ENCODE data around the gene SPHK2. TPM values are rescaled to one million over a fixed set of nuclear protein-coding genes. Genes with fewer than 3 reads are reported as not detected.
"Not testable (repeated sequence)": the region's sequence is repeated elsewhere in the genome, so short reads cannot be mapped to it uniquely, and the experiment has no call there.

Gene SPHK2
- total RNA-seq, 2 experiments from 2014 or later, result 27.7 to 29.5 TPM

GRCh38 chr19:48646001-48646721, 26.9 kb downstream of the SPHK2 start, which contains the start of gene CA11:
TSS of gene CA11 (minus strand) at chr19:48646187. CDS start at chr19:48645632, 555 bp downstream.
- H3K4me3 Mint-ChIP-seq, result peak within 1 kb of the TSS; percentile 77
- H3K27ac Mint-ChIP-seq, result peak within 1 kb of the TSS; percentile 73
- POLR2A ChIA-PET, result interaction anchor here (0.9 to 2.7 kb wide), 10 partner anchors 9 to 324 kb away, joined by 3 to 21 read pairs (median 4); partner anchors contain the start of genes DBP, RPL18 and SPHK2
- CTCF ChIA-PET, result interaction anchor here (0.6 to 2.2 kb wide), 17 partner anchors 12 to 347 kb away, joined by 3 to 16 read pairs (median 5); partner anchors contain the start of genes GYS1, HSD17B14 and RUVBL2
- DNase-seq, result peak; percentile 92
- H3K4me1 Mint-ChIP-seq, result peaks cover 46% of the 10 kb centered on the region
- no peaks in the 10 kb centered on the region for H3K36me3 Mint-ChIP-seq (ENCODE audit: low read depth)
- peaks cover 6% of the 10 kb centered on the region for H3K27me3 Mint-ChIP-seq
- H3K9me3 Mint-ChIP-seq, result no peaks in the 10 kb centered on the region

- Mint-ChIP-seq H3K27me3 (peaks cover 6% of the 10 kb centered on the region), H3K9me3 (no peaks in the 10 kb centered on the region), H3K4me1 (peaks cover 46% of the 10 kb centered on the region), H3K4me3 (peak overlapping the region; percentile 53), H3K36me3 (ENCODE audit: low read depth) (no peaks in the 10 kb centered on the region), H3K27ac (peak overlapping the region; percentile 9)
- no peak for DNase-seq
- ChIA-PET CTCF (interaction anchor here (1.0 to 2.2 kb wide), 3 partner anchors 13 to 347 kb away, joined by 3 to 9 read pairs (median 5); partner anchors contain the start of genes GYS1 and RUVBL2), POLR2A (interaction anchor here (1.0 to 2.7 kb wide), 6 partner anchors 9 to 324 kb away, joined by 3 to 15 read pairs (median 4); partner anchors contain the start of gene DBP)
Measured at GRCh38 chr19:48646722-48647216, 27.5 kb downstream of the SPHK2 start.

GRCh38 chr19:48648134-48648533, 28.8 kb downstream of the SPHK2 start:
- ChIA-PET POLR2A (no interaction called here), CTCF (interaction anchor here (0.7 kb wide), 2 partner anchors 182 to 1342 kb away, joined by 3 read pairs; no protein-coding TSS in a partner anchor)
- DNase-seq, result no peak
- Mint-ChIP-seq H3K27ac (peak overlapping the region; percentile 11), H3K4me1 (peaks cover 52% of the 10 kb centered on the region), H3K36me3 (ENCODE audit: low read depth) (no peaks in the 10 kb centered on the region), H3K4me3 (no peak overlapping the region), H3K27me3 (peaks cover 6% of the 10 kb centered on the region), H3K9me3 (no peaks in the 10 kb centered on the region)

GRCh38 chr19:48650974-48651682, 31.8 kb downstream of the SPHK2 start:
- Mint-ChIP-seq H3K9me3 (no peaks in the 10 kb centered on the region), H3K36me3 (ENCODE audit: low read depth) (no peaks in the 10 kb centered on the region), H3K27ac (no peak overlapping the region), H3K4me1 (peaks cover 39% of the 10 kb centered on the region), H3K4me3 (no peak overlapping the region), H3K27me3 (peaks cover under 1% of the 10 kb centered on the region)
- DNase-seq, result no peak
- POLR2A ChIA-PET, result no interaction called here
- CTCF ChIA-PET, result no interaction called here

- Mint-ChIP-seq H3K36me3 (ENCODE audit: low read depth) (no peaks in the 10 kb centered on the region), H3K4me3 (no peak overlapping the region), H3K27me3 (peaks cover 2% of the 10 kb centered on the region), H3K27ac (no peak overlapping the region), H3K9me3 (no peaks in the 10 kb centered on the region), H3K4me1 (peaks cover 36% of the 10 kb centered on the region)
- DNase-seq, result no peak
- ChIA-PET POLR2A (no interaction called here), CTCF (no interaction called here)
Measured at GRCh38 chr19:48651683-48652048, 32.4 kb downstream of the SPHK2 start.

GRCh38 chr19:48654299-48655059, 35.2 kb downstream of the SPHK2 start:
- Mint-ChIP-seq H3K4me3 (no peak overlapping the region), H3K9me3 (no peaks in the 10 kb centered on the region), H3K4me1 (peaks cover 20% of the 10 kb centered on the region), H3K27ac (no peak overlapping the region), H3K27me3 (peaks cover 10% of the 10 kb centered on the region), H3K36me3 (ENCODE audit: low read depth) (no peaks in the 10 kb centered on the region)
- POLR2A ChIA-PET, result no interaction called here
- CTCF ChIA-PET, result no interaction called here
- DNase-seq, result no peak

- POLR2A ChIA-PET, result no interaction called here
- H3K36me3 Mint-ChIP-seq (ENCODE audit: low read depth), result no peaks in the 10 kb centered on the region
- H3K4me3 Mint-ChIP-seq, result no peak overlapping the region
- no peaks in the 10 kb centered on the region for H3K9me3 Mint-ChIP-seq
- peaks cover 22% of the 10 kb centered on the region for H3K4me1 Mint-ChIP-seq
- peaks cover 10% of the 10 kb centered on the region for H3K27me3 Mint-ChIP-seq
- no peak for DNase-seq
- CTCF ChIA-PET, result interaction anchor here (0.6 to 2.5 kb wide), 2 partner anchors 18 to 185 kb away, joined by 4 to 8 read pairs; no protein-coding TSS in a partner anchor
- H3K27ac Mint-ChIP-seq, result no peak overlapping the region
Measured at GRCh38 chr19:48656840-48657474, 37.7 kb downstream of the SPHK2 start.

- not testable (repeated sequence) for H3K4me3 Mint-ChIP-seq; H3K36me3 Mint-ChIP-seq (ENCODE audit: low read depth); H3K27ac Mint-ChIP-seq; H3K9me3 Mint-ChIP-seq; DNase-seq
- H3K4me1 Mint-ChIP-seq, result peaks cover 22% of the 10 kb centered on the region
- CTCF ChIA-PET, result interaction anchor here (1.9 to 2.5 kb wide), 2 partner anchors 12 to 18 kb away, joined by 5 to 8 read pairs; partner anchors contain the start of gene CA11
- POLR2A ChIA-PET, result interaction anchor here (0.6 kb wide), 1 partner anchor 49 kb away, joined by 3 read pairs; no protein-coding TSS in a partner anchor
- H3K27me3 Mint-ChIP-seq, result peaks cover 10% of the 10 kb centered on the region
Measured at GRCh38 chr19:48657828-48658227, 38.5 kb downstream of the SPHK2 start.

GRCh38 chr19:48658483-48658882, 39.2 kb downstream of the SPHK2 start:
- H3K36me3 Mint-ChIP-seq (ENCODE audit: low read depth), result no peaks in the 10 kb centered on the region
- no peak overlapping the region for H3K27ac Mint-ChIP-seq
- H3K9me3 Mint-ChIP-seq, result no peaks in the 10 kb centered on the region
- ChIA-PET POLR2A (no interaction called here), CTCF (interaction anchor here (1.1 to 2.5 kb wide), 3 partner anchors 13 to 184 kb away, joined by 3 to 8 read pairs (median 5); partner anchors contain the start of gene CA11)
- peaks cover 10% of the 10 kb centered on the region for H3K27me3 Mint-ChIP-seq
- H3K4me3 Mint-ChIP-seq, result no peak overlapping the region
- no peak for DNase-seq
- H3K4me1 Mint-ChIP-seq, result peaks cover 20% of the 10 kb centered on the region

GRCh38 chr19:48659768-48660167, 40.5 kb downstream of the SPHK2 start:
- CTCF ChIA-PET, result no interaction called here
- H3K9me3 Mint-ChIP-seq, result no peaks in the 10 kb centered on the region
- no peak for DNase-seq
- H3K36me3 Mint-ChIP-seq (ENCODE audit: low read depth), result no peaks in the 10 kb centered on the region
- peaks cover 17% of the 10 kb centered on the region for H3K4me1 Mint-ChIP-seq
- H3K4me3 Mint-ChIP-seq, result no peak overlapping the region
- no peak overlapping the region for H3K27ac Mint-ChIP-seq
- POLR2A ChIA-PET, result no interaction called here
- peaks cover 10% of the 10 kb centered on the region for H3K27me3 Mint-ChIP-seq

GRCh38 chr19:48660852-48661710, 41.8 kb downstream of the SPHK2 start:
- Mint-ChIP-seq H3K4me1 (peaks cover 17% of the 10 kb centered on the region), H3K27ac (peak overlapping the region; percentile 83), H3K27me3 (peaks cover 10% of the 10 kb centered on the region), H3K9me3 (no peaks in the 10 kb centered on the region), H3K36me3 (ENCODE audit: low read depth) (no peaks in the 10 kb centered on the region), H3K4me3 (peak overlapping the region; percentile 38)
- peak; percentile 85 for DNase-seq
- CTCF ChIA-PET, result interaction anchor here (0.7 kb wide), 1 partner anchor 14 kb away, joined by 3 read pairs; no protein-coding TSS in a partner anchor
- POLR2A ChIA-PET, result no interaction called here
